Uterus (tissue), 4 donors: Measurements from ENCODE around the gene NOL4L. TPM values are rescaled to one million over a fixed set of nuclear protein-coding genes. Genes with fewer than 3 reads are reported as not detected.

ENCODE experiments used
- DNase-seq, 2 donors: peaks; one replicate each; pipeline ENCODE4 v3.0.0-alpha.2; 2019 to 2020
- H3K27ac ChIP-seq, 2 donors: fragments of 200-600 bp; sonication (generic); 1 replicate in 1 of 2; 2 replicates in 1 of 2; pipeline ENCODE4 v1.5.1; 2016 to 2018
- H3K27me3 ChIP-seq, 2 donors: fragments of 200-600 bp; sonication (generic); one replicate each; pipeline ENCODE4 v1.5.1; 2018 to 2019; ENCODE audit warnings: control low read depth in 1 of 2
- H3K36me3 ChIP-seq, 2 donors: fragments of 200-600 bp; sonication (generic); one replicate each; pipeline ENCODE4 v1.5.1; 2019; ENCODE audit warnings: control low read depth in 1 of 2
- H3K4me1 ChIP-seq, 2 donors: fragments of 200-600 bp; sonication (generic); one replicate each; pipeline ENCODE4 v1.5.1; 2018 to 2019; ENCODE audit warnings: control low read depth in 1 of 2
- H3K4me3 ChIP-seq, 2 donors: fragments of 200-600 bp; sonication (generic); 1 replicate in 1 of 2; 2 replicates in 1 of 2; pipeline ENCODE4 v1.5.1; 2018 to 2019; ENCODE audit warnings: mild to moderate bottlenecking in 1 of 2
- H3K9me3 ChIP-seq, 2 donors: fragments of 200-600 bp; sonication (generic); one replicate each; pipeline ENCODE4 v1.5.1; 2019; ENCODE audit warnings: control low read depth in 1 of 2
- POLR2A ChIP-seq, 2 donors: fragments of 450-650 bp; IDR thresholded peaks; one replicate each; pipeline ENCODE4 v1.6.1; 2016; ENCODE audit warnings: antibody characterized with exemption in 2 of 2, mild to moderate bottlenecking in 1 of 2, moderate library complexity in 1 of 2
- intact Hi-C: fragments of 100-400 bp; cut with DNase I; formaldehyde crosslinking; loops from one replicate; pipeline ENCODE4 v1.15.1; 2023; ENCODE audit warnings: low total_unique reads
- total RNA-seq, 4 donors: library from RNA; depleted of rRNA in 3 of 4; stranded (reverse); fragments of >200 nt in 3 of 4; gene quantifications; one replicate each; pipeline versions ENCODE4 v1.1.0 to v1.2.4, GENCODE V29; 2014 to 2023
- TF ChIP-seq, protein P1 (sequence below), 4 experiments: fragments of 200-600 bp in 2 of 4; fragments of 450-650 bp in 2 of 4; sonication (generic) in 2 of 4; IDR thresholded peaks; one replicate each; pipeline ENCODE4 v1.5.1; 2016 to 2019; ENCODE audit warnings: antibody characterized with exemption in 4 of 4, mild to moderate bottlenecking in 2 of 4, moderate library complexity in 1 of 4
- donor health status: DM: yes; HTN: yes; CAD: no.

Gene NOL4L
- total RNA-seq, 4 donors from 2014 or later = 6.2 to 31.1 (median 9.6) TPM

DNA sequence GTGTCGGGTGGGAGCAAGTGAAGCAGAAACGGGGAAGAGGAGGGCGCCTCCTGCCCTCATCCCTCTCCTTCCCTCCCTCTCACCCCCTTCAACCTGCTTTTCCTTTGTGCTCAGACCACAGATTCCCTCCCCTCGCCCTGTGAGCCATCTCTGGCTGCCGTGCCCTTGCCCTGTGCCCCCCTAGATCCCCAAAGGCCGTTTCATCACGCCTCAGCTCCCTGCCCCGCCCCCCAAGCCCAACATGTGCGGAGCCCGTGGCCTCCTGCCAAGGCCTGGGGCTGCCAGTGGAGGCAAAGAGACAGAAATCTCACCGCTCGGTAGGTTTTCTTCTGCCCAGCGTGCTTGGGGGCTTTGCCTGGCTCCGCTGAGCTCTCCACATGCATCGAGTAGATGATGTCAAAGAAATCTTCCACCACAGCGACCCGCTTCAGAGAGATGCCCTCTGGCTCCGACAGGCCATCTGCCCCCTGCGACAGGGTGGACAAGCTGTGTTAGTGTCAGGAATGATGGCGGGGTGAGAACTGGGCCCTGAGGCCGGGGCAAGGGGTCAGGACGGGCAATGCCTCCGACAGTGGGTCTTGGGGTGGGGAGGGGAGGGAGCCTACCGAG, 57.6 kb downstream of the NOL4L start:
- DNase-seq = no peak
- Histone ChIP-seq H3K4me1 (no peaks in the 10 kb centered on the region), H3K27ac (no peak overlapping the region), H3K9me3 (no peaks in the 10 kb centered on the region), H3K27me3 (no peaks in the 10 kb centered on the region), H3K4me3 (no peak overlapping the region), H3K36me3 (no peaks in the 10 kb centered on the region)
- TF ChIP-seq, protein P1, sequence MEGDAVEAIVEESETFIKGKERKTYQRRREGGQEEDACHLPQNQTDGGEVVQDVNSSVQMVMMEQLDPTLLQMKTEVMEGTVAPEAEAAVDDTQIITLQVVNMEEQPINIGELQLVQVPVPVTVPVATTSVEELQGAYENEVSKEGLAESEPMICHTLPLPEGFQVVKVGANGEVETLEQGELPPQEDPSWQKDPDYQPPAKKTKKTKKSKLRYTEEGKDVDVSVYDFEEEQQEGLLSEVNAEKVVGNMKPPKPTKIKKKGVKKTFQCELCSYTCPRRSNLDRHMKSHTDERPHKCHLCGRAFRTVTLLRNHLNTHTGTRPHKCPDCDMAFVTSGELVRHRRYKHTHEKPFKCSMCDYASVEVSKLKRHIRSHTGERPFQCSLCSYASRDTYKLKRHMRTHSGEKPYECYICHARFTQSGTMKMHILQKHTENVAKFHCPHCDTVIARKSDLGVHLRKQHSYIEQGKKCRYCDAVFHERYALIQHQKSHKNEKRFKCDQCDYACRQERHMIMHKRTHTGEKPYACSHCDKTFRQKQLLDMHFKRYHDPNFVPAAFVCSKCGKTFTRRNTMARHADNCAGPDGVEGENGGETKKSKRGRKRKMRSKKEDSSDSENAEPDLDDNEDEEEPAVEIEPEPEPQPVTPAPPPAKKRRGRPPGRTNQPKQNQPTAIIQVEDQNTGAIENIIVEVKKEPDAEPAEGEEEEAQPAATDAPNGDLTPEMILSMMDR (IDR thresholded peaks at IDR 0.05) = no peak
- TF ChIP-seq POLR2A (IDR thresholded peaks at IDR 0.05) = no peak
- intact Hi-C loops = no loop called here

DNA sequence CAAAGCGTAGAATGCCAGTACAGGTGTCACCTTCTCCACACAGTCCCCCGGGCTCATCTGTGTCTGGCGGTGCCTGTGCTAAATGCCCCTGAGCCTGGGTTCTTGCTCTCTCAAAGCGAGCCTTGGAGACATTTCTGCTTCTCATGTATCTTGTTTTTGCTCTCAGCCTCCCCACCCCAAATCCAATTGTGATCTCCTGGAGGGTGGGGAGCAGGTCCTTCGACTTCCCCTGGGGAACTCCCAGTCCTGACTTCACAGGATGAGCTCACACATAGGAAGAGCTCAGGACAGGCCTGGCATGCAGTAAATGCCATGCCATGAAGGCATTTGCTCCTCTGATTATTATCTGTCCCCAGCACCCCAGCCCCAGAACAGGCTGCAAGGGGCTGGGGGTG, 58.1 kb downstream of the NOL4L start:
- Histone ChIP-seq H3K27me3 (no peaks in the 10 kb centered on the region), H3K9me3 (no peaks in the 10 kb centered on the region), H3K4me1 (no peaks in the 10 kb centered on the region), H3K4me3 (no peak overlapping the region), H3K36me3 (no peaks in the 10 kb centered on the region), H3K27ac (no peak overlapping the region)
- intact Hi-C loops = no loop called here
- no peak for TF ChIP-seq POLR2A (IDR thresholded peaks at IDR 0.05)
- TF ChIP-seq, protein P1 (IDR thresholded peaks at IDR 0.05) = no peak
- DNase-seq = no peak

DNA sequence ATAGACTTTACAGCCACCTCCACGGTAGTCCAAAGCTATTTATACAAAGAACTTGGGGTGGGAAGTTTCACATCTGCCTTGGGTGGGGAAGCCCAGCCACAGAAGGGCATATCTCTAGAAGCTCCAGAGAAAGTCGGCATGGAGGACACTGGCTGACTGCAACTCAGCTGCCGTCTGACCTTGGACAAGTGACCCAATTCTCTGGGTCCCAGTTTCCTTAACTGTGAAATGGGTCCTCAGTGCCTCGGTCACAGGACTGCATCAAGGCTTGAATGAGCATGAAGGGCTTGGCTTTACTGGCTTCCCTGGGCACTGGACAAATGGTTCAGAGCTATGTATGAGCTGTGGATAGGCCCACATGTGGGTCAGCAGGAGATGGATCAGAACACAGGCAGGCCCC, 58.6 kb downstream of the NOL4L start:
- no peak overlapping the region for H3K27ac ChIP-seq
- no peaks in the 10 kb centered on the region for H3K9me3 ChIP-seq
- H3K36me3 ChIP-seq = no peaks in the 10 kb centered on the region
- no peak for DNase-seq
- intact Hi-C loops = no loop called here
- TF ChIP-seq, protein P1 (IDR thresholded peaks at IDR 0.05) = no peak
- TF ChIP-seq POLR2A (IDR thresholded peaks at IDR 0.05) = no peak
- no peaks in the 10 kb centered on the region for H3K4me1 ChIP-seq
- no peaks in the 10 kb centered on the region for H3K27me3 ChIP-seq
- no peak overlapping the region for H3K4me3 ChIP-seq

DNA sequence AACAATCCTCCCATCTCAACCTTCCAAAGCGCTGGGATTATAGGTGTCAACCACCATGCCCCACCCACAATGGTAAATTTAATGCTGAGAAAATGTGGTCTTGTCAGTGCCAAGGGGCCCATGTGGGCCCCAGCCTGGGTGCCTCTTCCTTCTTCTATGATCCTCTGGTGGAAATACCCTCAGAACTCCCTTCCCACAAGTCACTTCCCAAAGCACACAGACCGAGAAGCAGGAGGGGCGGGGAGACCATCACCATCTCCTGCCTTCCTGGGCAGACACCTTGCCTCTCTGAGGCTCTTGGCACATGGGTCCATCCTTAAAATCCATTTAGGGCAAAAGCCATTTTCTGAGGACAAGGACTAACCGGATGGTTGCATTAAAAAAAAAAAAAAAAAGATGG, 59.0 kb downstream of the NOL4L start:
- DNase-seq = no peak
- TF ChIP-seq, protein P1 (IDR thresholded peaks at IDR 0.05) = no peak
- TF ChIP-seq POLR2A (IDR thresholded peaks at IDR 0.05) = no peak
- intact Hi-C loops = no loop called here

DNA sequence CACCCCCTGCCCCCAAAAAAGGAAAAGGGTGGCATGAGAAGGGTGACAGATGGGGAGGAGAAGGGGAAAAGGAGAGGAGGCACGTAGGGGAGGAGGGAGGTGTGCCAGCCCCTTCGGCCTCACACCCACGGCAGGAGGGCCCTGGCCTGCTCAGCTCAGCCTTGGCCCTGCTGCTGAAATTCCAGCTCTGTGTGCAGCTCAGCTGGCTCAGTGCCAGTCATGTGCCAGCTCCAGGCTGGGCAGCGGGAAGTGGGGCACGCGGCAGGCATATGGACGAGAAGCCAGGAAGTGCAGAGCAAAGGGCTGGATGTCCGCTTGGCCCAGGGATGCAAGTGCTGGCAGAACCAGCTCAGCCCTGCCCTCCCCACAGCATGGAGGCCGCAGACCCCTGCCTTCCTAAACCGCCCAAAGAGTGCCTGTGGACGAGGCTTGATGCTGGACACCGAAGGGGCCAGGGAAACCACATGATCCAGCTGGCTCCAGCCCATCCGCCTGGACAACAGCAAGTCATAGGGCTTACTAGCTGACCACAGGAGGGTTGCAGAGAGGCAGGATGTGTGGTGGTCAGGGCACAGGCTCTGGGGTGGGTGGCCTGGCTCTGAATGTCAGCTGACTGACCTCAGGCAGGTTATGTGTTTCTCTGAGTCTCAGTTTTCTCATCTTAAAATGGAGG, 60.2 kb downstream of the NOL4L start:
- intact Hi-C loops = loop anchor here (5.0 kb wide), 1 partner anchor 127 kb away; no protein-coding TSS in a partner anchor
- DNase-seq = no peak
- no peaks in the 10 kb centered on the region for H3K36me3 ChIP-seq
- H3K27ac ChIP-seq = no peak overlapping the region
- H3K4me3 ChIP-seq = no peak overlapping the region
- H3K4me1 ChIP-seq = no peaks in the 10 kb centered on the region
- TF ChIP-seq, protein P1 (IDR thresholded peaks at IDR 0.05) = no peak
- no peak for TF ChIP-seq POLR2A (IDR thresholded peaks at IDR 0.05)
- H3K27me3 ChIP-seq = no peaks in the 10 kb centered on the region
- H3K9me3 ChIP-seq = no peaks in the 10 kb centered on the region

More for the DNA sequence above, 59.0 kb downstream of the NOL4L start:
- H3K9me3 ChIP-seq = no peaks in the 10 kb centered on the region
- H3K27me3 ChIP-seq = no peaks in the 10 kb centered on the region
- H3K4me3 ChIP-seq = no peak overlapping the region
- no peaks in the 10 kb centered on the region for H3K4me1 ChIP-seq
- no peak overlapping the region for H3K27ac ChIP-seq
- no peaks in the 10 kb centered on the region for H3K36me3 ChIP-seq
